Measurements from ENCODE around the gene NXPH3. TPM values are rescaled to one million over a fixed set of nuclear protein-coding genes. Genes with fewer than 3 reads are reported as not detected.

NXPH3 gene
- total RNA-seq, 1 donor from 2014 or later = not detected

DNA sequence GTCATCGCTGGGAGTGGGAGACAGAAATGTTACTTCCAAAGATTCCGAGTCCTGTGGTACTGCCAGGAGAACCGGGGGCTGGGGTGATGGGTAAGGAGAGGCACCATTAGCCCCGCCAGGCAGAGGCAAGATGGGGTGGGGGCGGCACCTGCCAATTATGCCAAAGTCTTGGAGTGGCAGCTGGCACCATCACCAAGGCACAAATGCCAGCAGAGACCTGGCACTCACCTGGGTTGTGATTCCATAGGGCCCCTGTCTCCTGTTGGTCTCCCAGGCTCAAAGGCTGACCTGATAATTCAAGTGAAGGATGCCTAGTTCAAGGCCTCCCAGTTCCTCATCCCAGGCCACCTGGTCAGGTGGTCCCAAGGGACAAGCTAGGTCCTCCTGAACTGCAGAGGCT, 7.6 kb downstream of the NXPH3 start:
- H3K4me3 ChIP-seq (ENCODE audit: low read depth, low read length) = no peak overlapping the region
- H3K27me3 ChIP-seq (ENCODE audit: control insufficient read depth, insufficient read depth, low read length) = peaks cover 3% of the 10 kb centered on the region
- DNase-seq (ENCODE audit: low read depth) = no peak
- no peak for TF ChIP-seq CTCF (IDR thresholded peaks at IDR 0.05; ENCODE audit: insufficient read depth, low read length, poor library complexity, severe bottlenecking)
- no peaks in the 10 kb centered on the region for H3K36me3 ChIP-seq (ENCODE audit: control insufficient read depth, insufficient read depth, low read length)

GRCh38 chr17:49583889-49584288, 8.2 kb downstream of the NXPH3 start:
- H3K27me3 ChIP-seq (ENCODE audit: control insufficient read depth, insufficient read depth, low read length) = no peaks in the 10 kb centered on the region
- DNase-seq (ENCODE audit: low read depth) = no peak
- H3K36me3 ChIP-seq (ENCODE audit: control insufficient read depth, insufficient read depth, low read length) = no peaks in the 10 kb centered on the region
- no peak overlapping the region for H3K4me3 ChIP-seq (ENCODE audit: low read depth, low read length)
- no peak for TF ChIP-seq CTCF (IDR thresholded peaks at IDR 0.05; ENCODE audit: insufficient read depth, low read length, poor library complexity, severe bottlenecking)

DNA sequence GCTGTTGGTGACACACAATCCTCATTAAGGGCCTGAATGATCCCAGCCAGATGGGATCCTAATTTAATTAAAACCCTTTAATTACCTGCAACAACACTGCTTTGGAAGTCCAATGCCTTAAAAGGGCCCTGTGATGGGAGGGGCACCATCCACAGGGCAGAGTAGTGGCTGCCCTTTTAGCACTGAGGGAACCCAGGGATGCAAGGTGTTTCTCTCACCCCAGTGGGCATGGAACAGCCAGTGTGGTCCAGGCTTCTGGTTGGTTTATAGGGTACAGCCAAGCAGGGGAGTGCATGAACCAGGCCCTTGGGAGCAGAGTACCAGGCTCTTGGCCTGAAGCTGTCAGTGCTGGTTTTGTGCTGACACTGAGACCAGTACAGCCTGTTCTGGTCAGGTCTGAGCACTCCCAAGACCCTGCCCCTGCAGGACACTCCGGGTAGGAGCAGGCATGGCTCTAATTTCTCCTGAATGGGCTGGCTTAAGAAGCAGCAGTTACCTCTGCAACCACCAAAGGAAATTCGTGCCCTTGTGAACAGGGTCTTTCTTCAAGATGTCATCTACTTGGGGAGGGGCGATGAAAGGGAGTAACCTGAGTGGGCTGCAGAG, 9.9 kb downstream of the NXPH3 start:
- H3K27me3 ChIP-seq (ENCODE audit: control insufficient read depth, insufficient read depth, low read length) = no peaks in the 10 kb centered on the region
- DNase-seq (ENCODE audit: low read depth) = no peak
- no peak overlapping the region for H3K4me3 ChIP-seq (ENCODE audit: low read depth, low read length)
- TF ChIP-seq CTCF (IDR thresholded peaks at IDR 0.05; ENCODE audit: insufficient read depth, low read length, poor library complexity, severe bottlenecking) = peak; percentile 24
- no peaks in the 10 kb centered on the region for H3K36me3 ChIP-seq (ENCODE audit: control insufficient read depth, insufficient read depth, low read length)

DNA sequence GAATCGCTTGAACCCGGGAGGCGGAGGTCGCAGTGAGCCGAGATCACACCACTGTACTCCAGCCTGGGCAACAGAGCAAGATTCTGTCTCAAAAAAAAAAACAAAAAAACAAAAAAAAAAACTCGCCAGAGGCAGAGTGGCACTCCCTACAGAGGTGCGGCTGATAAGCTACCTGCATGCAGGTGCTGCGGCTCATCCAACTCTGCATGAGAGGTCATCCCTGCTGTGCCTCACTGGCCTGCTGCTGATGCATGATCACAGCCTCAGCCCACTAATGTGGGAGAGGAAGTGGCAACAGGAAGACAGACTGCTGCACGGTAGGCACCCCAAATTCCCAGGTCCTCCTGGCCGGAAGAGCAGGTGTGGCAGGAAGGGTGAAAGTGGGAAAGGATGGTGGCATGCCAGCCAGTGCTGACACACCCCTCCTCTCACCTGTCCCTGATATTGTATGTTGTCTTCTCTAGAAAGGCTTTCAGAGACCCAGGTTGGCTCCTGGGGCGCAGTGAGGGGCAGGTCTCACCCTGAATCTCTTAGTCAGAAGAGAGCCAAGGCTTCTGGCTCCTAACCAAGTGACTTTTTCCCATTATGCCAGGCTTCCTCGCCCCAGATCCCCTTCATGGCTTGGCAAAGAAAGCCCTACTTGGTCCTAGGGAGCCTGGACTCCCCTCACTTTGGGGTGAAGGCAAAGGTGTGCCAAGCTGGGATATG, 11.8 kb downstream of the NXPH3 start:
- Histone ChIP-seq H3K36me3 (ENCODE audit: control insufficient read depth, insufficient read depth, low read length) (no peaks in the 10 kb centered on the region), H3K4me3 (ENCODE audit: low read depth, low read length) (no peak overlapping the region), H3K27me3 (ENCODE audit: control insufficient read depth, insufficient read depth, low read length) (no peaks in the 10 kb centered on the region)
- no peak for TF ChIP-seq CTCF (IDR thresholded peaks at IDR 0.05; ENCODE audit: insufficient read depth, low read length, poor library complexity, severe bottlenecking)
- no peak for DNase-seq (ENCODE audit: low read depth)

DNA sequence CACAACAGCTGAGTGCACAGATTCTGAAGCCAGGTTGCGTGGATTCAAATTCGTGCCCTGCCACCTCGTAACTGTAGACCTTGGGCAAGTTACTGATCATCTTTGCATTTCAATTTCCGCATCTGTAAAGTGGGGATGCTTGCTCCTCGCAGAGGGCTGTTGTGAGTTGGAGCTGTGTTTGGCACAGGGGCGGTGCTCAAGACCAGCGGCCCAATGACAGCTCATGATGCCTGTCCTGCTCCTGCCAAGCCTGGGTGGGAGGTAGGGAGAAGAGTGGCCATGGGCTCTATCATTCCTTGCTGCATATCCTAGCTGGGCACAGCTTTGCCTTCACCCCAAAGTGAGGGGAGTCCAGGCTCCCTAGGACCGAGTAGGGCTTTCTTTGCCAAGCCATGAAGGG, 12.6 kb downstream of the NXPH3 start:
- no peak for DNase-seq (ENCODE audit: low read depth)
- Histone ChIP-seq H3K27me3 (ENCODE audit: control insufficient read depth, insufficient read depth, low read length) (no peaks in the 10 kb centered on the region), H3K36me3 (ENCODE audit: control insufficient read depth, insufficient read depth, low read length) (no peaks in the 10 kb centered on the region), H3K4me3 (ENCODE audit: low read depth, low read length) (no peak overlapping the region)
- TF ChIP-seq CTCF (IDR thresholded peaks at IDR 0.05; ENCODE audit: insufficient read depth, low read length, poor library complexity, severe bottlenecking) = no peak
